NCI-H510A (cell line): ENCODE results near the gene PLSCR1.

Source experiments
- DNase-seq: peaks from one replicate; lab custom pipeline; 2025; lab: John Stamatoyannopoulos, UW

The PLSCR1 gene

GRCh38 chr3:146471012-146471411, 73.4 kb downstream of the PLSCR1 start:
- DNase-seq: no peak

- DNase-seq: no peak
Measured at GRCh38 chr3:146470425-146470990, 73.9 kb downstream of the PLSCR1 start.

- peak; percentile 2 for DNase-seq
Measured at GRCh38 chr3:146469150-146470017, 75.0 kb downstream of the PLSCR1 start, which contains the start of gene PLSCR2. Gene PLSCR2, minus strand, starts transcription at chr3:146469561. Its CDS starts 9,657 bp downstream, at chr3:146459904.

GRCh38 chr3:146468671-146469149, 75.7 kb downstream of the PLSCR1 start:
- DNase-seq: no peak

GRCh38 chr3:146468234-146468633, 76.2 kb downstream of the PLSCR1 start:
- DNase-seq: no peak

- no peak for DNase-seq
Measured at GRCh38 chr3:146466604-146467003, 77.8 kb downstream of the PLSCR1 start.

- DNase-seq: no peak
Measured at GRCh38 chr3:146465693-146466465, 78.5 kb downstream of the PLSCR1 start.
